GM10248 (cell line): Measurements from ENCODE around the gene NUP42.
"Not testable (repeated sequence)": the region's sequence is repeated elsewhere in the genome, so short reads cannot be mapped to it uniquely, and the experiment has no call there.

Experiments
- CTCF ChIA-PET: fragments of 300-600 bp; sonication (Branson Sonifier 250); formaldehyde crosslinking; extraction: SDS; loops from one replicate; lab custom pipeline; 2021; ENCODE audit warnings: antibody characterized with exemption; lab: Yijun Ruan, JAX
- POLR2A ChIA-PET: fragments of 350-650 bp; sonication (Branson Sonifier 250); formaldehyde crosslinking; extraction: SDS; loops from one replicate; lab custom pipeline; 2020; ENCODE audit warnings: antibody characterized with exemption; lab: Yijun Ruan, JAX
- DNase-seq: peaks from one replicate; pipeline ENCODE4 v3.0.0; 2012; ENCODE audit errors: extremely low spot score
- TF ChIP-seq, protein P1 (sequence below): IDR thresholded peaks from 2 replicates; pipeline ENCODE4 v1.5.1; 2012; ENCODE audit warnings: mild to moderate bottlenecking, low read depth; ENCODE audit errors: extremely low read depth, missing control alignments, control extremely low read depth

NUP42 gene

DNA sequence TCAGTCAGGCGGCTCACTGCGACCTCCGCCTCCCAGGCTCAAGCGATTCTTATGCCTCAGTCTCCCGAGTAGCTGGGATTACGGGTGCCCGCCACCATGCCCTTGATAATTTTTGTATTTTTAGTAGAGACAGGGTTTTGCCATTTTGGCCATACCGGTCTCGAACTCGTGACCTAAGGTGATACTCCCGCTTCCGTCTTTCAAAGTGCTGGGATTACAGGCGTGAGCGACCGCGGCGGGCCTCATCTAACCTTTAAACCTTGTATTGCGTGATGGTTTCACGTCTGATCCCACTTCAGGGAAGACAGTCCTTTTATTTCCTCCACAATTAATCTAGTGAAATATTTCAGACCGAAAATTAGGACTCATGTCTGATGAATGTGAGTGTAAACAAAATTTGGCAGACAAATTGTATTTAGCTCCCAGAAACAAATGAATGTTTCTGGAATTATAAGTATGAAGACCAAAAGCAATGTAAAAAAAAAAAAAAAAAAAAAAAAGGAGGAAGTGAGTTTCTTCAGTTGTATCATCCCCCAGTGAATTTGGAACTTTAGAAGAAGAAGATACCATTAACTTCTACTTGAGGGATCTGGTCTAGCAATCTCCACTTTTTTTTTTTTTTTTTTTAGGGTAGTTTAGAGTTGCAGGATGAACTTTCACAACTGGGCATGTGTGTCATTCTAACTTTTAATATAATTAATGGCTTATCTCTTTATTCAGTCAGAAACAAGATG lies 1.6 kb downstream of the NUP42 start:
- TF ChIP-seq, protein P1, sequence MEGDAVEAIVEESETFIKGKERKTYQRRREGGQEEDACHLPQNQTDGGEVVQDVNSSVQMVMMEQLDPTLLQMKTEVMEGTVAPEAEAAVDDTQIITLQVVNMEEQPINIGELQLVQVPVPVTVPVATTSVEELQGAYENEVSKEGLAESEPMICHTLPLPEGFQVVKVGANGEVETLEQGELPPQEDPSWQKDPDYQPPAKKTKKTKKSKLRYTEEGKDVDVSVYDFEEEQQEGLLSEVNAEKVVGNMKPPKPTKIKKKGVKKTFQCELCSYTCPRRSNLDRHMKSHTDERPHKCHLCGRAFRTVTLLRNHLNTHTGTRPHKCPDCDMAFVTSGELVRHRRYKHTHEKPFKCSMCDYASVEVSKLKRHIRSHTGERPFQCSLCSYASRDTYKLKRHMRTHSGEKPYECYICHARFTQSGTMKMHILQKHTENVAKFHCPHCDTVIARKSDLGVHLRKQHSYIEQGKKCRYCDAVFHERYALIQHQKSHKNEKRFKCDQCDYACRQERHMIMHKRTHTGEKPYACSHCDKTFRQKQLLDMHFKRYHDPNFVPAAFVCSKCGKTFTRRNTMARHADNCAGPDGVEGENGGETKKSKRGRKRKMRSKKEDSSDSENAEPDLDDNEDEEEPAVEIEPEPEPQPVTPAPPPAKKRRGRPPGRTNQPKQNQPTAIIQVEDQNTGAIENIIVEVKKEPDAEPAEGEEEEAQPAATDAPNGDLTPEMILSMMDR: no peak
- ChIA-PET POLR2A (interaction anchor here (0.6 to 0.7 kb wide), 4 partner anchors 9 to 315 kb away, joined by 3 to 14 read pairs (median 6); no protein-coding TSS in a partner anchor), CTCF (interaction anchor here (1.0 kb wide), 1 partner anchor 306 kb away, joined by 3 read pairs; no protein-coding TSS in a partner anchor)
- no peak for DNase-seq

DNA sequence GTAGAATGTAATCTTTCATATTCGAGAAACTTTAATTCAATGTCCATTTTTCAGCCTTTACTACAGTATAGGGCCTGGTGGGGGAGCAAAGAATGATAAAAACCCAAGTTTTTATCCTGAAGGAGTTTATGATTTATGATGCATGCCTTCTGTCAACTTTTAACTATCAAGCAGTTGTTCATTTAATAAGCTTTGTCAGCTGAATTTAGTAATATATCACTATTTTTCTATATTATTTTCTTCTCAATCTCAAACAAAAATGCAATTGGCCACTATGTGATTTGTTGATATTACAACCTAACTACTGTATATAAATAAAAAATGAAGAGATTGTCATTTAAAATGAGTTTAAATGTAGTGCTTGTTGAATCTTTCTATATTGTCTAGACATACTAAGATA lies 2.4 kb downstream of the NUP42 start:
- POLR2A ChIA-PET: no interaction called here
- TF ChIP-seq, protein P1: no peak
- CTCF ChIA-PET: interaction anchor here (0.7 to 1.5 kb wide), 9 partner anchors 8 to 305 kb away, joined by 3 to 6 read pairs (median 3); no protein-coding TSS in a partner anchor
- DNase-seq: no peak

DNA sequence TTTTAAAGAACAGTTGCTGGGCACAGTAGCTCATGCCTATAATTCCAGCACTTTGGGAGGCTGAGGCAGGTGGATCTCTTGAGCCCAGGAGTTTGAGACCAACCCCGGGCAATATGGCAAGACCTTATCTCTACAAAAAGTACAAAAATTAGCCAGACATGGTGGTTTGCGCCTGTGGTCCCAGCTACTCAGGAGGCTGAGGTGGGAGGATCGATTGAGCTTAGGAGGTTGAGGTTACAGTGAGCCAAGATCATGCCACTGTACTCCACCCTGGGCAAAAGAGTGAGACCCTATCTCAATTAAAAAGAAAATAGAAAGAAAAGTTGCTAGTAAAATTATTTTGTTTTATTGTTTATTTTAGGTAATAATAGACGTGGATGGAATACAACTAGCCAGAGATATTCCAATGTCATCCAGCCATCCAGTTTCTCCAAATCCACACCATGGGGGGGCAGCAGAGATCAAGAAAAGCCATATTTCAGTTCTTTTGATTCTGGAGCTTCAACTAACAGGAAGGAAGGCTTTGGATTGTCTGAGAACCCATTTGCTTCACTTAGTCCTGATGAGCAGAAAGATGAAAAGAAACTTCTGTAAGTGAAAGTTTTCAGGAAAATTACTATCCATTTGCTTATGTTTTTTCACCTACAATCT lies 3.0 kb downstream of the NUP42 start:
- TF ChIP-seq, protein P1: peak; percentile 55
- ChIA-PET POLR2A (no interaction called here), CTCF (interaction anchor here (0.7 to 1.5 kb wide), 13 partner anchors 8 to 362 kb away, joined by 3 to 6 read pairs (median 3); no protein-coding TSS in a partner anchor)
- DNase-seq: no peak

DNA sequence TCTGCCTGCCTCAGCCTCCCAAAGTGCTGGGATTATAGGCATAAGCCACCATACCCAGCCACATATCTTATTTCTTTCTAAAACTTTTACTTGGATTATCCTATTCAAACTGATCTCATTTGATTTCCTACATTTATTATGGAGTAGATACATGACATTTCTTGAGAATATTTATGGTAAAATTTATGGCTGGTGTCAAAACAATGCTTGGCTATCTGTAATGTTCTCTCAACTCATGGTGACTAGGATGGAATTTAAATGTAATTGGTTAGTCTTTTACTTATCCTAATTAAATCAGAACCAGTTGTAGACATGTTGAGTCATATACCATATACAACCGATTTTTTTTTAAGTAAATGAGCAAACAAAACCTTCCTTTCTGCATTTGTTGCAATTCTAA lies 4.1 kb downstream of the NUP42 start:
- TF ChIP-seq, protein P1: no peak
- DNase-seq: no peak
- ChIA-PET CTCF (no interaction called here), POLR2A (no interaction called here)

DNA sequence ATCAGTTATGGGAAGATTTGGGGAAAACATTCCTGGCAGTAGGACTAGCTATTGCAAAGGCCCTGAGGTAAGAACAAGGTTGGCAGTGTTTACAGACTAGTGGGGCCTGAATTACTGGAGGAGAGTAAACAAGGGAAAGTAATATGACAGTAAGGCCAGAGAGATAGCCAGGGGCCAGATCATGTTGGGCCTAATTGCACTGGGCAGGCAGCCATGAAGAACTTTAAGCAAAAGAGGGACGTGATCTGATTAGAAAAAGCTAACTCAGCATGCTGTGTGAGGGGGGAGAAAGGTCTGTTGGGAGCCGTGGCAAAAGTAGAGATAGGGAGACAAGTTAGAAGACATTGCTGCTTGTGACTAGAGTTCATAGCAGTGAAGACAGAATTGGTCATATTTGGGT lies 9.2 kb downstream of the NUP42 start:
- DNase-seq: no peak
- CTCF ChIA-PET: interaction anchor here (1.0 to 1.8 kb wide), 2 partner anchors 15 to 89 kb away, joined by 3 read pairs; no protein-coding TSS in a partner anchor
- TF ChIP-seq, protein P1: no peak
- POLR2A ChIA-PET: no interaction called here

DNA sequence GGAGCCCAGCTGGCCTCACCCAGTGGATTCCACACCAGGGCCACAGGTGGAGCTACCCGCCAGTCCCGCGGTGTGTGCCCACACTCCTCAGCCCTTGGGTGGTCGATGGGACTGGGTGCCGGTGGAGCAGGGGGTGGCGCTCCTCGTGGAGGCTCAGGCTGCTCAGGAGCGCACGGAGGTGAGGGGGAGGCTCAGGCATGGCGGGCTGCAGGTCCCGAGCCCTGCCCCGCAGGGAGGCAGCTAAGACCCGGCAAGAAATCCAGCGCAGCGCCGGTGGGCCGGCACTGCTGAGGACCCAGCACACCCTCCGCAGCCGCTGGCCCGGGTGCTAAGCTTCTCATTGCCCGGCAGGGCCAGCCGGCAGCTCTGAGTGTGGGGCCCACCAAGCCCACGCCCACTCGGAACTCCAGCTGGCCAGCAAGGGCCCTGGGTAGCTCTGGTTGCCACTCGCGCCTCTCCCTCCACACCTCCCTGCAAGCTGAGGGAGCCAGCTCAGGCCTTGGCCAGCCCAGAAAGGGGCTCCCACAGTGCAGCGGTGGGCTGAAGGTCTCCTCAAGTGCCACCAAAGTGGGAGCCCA lies 11.9 kb downstream of the NUP42 start:
- ChIA-PET CTCF (interaction anchor here (0.8 to 1.1 kb wide), 4 partner anchors 9 to 79 kb away, joined by 3 read pairs; no protein-coding TSS in a partner anchor), POLR2A (interaction anchor here (0.6 kb wide), 1 partner anchor 222 kb away, joined by 3 read pairs; no protein-coding TSS in a partner anchor)
- DNase-seq: not testable (repeated sequence)

DNA sequence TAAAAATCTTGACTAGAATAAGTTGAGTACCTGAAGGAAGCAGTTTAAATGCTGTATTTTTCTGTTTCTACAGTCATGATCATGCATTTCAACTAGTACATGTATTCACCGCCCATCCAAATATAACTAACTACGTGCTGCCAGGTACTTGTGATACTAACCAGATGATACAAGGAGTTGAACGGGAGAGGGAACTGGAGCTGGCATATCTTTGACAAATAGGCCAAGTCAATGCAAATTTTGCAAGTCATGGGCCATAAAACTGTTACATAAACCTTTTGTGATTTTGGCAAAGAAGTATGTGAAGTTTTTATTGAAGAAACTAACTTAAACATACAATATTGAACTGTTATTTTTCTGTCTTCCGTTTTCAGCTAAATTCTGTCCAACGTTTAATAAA lies 14.5 kb downstream of the NUP42 start:
- CTCF ChIA-PET: interaction anchor here (1.3 to 1.4 kb wide), 2 partner anchors 12 to 77 kb away, joined by 3 read pairs; no protein-coding TSS in a partner anchor
- DNase-seq: no peak
- TF ChIP-seq, protein P1: no peak
- POLR2A ChIA-PET: no interaction called here

DNA sequence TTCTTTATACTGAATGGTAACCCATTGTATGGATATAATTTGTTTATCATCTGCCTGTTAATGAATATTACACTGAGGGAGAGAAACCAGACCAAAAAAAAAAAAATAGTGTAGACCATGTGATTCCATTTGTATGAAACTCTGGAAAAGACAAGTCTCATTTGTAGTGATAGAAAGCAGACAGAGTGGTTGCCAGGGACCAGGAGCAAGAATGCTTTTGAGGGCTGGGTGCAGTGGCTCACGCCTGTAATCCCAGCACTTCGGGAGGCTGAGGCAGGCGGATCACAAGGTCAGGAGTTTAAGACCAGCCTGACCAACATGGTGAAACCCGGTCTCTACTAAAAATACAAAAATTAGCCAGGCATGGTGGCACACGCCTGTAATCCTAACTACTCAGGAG lies 15.9 kb downstream of the NUP42 start:
- CTCF ChIA-PET: interaction anchor here (1.4 kb wide), 1 partner anchor 76 kb away, joined by 3 read pairs; no protein-coding TSS in a partner anchor
- DNase-seq, POLR2A ChIA-PET: not testable (repeated sequence)
